GM12878 (cell line): ENCODE measurements around the gene FSTL4.

Experiments used
- MTA3 ChIP-seq: IDR thresholded peaks from 2 replicates; pipeline ENCODE4 v1.6.1; 2012; ENCODE audit warnings: low read length, inconsistent platforms, borderline replicate concordance
- PAX8 ChIP-seq: fragments of 450-650 bp; IDR thresholded peaks from 2 replicates; pipeline ENCODE4 v1.6.1; 2017; ENCODE audit warnings: mild to moderate bottlenecking, moderate library complexity
- TCF12 ChIP-seq: IDR thresholded peaks from 2 replicates; pipeline ENCODE4 v1.6.1; 2011; ENCODE audit warnings: low read depth, mild to moderate bottlenecking, low read length

GRCh38 chr5:133236541-133236951 lies 375.8 kb downstream of the FSTL4 start:
- TF ChIP-seq PAX8 (no peak), TCF12 (no peak), MTA3 (no peak)
